Caco-2 (cell line): ENCODE measurements around the gene DPP10. TPM values are rescaled to one million over a fixed set of nuclear protein-coding genes. Genes with fewer than 3 reads are reported as not detected.
"Not testable (repeated sequence)": the region's sequence is repeated elsewhere in the genome, so short reads cannot be mapped to it uniquely, and the experiment has no call there.

Experiments used
- BruUV-seq: library from RNA; stranded (reverse); fragments of 400-500 nt; replicated peaks from 2 replicates; lab custom pipeline; 2021; lab: Mats Ljungman, UMichigan
- CTCF ChIA-PET: fragments of 300-600 bp; sonication (Branson Sonifier 250); formaldehyde crosslinking; loops from one replicate; lab custom pipeline; 2022; ENCODE audit warnings: antibody characterized with exemption; lab: Charles Lee
- POLR2A ChIA-PET: fragments of 300-600 bp; sonication (Branson Sonifier 250); formaldehyde crosslinking; loops from one replicate; lab custom pipeline; 2022; ENCODE audit warnings: antibody characterized with exemption; lab: Charles Lee
- DNase-seq, 2 experiments: peaks; one replicate each; pipeline versions ENCODE4 v3.0.0 to v3.0.0-alpha.2; 2020 to 2022
- H3K27me3 ChIP-seq: replicated peaks from 2 replicates; pipeline ENCODE4 v1.6.0; 2011; ENCODE audit warnings: low read length; ENCODE audit not compliant: control insufficient read depth, insufficient read depth
- H3K36me3 ChIP-seq: 2 replicates; pipeline ENCODE4 v1.5.1; 2011; ENCODE audit warnings: low read length; ENCODE audit not compliant: control insufficient read depth, insufficient read depth
- H3K4me1 ChIP-seq: fragments of 250-450 bp; sonication (Bioruptor Pico); 2 replicates; pipeline ENCODE4 v1.5.1; 2020; ENCODE audit warnings: mild to moderate bottlenecking
- H3K4me3 ChIP-seq: 2 replicates; pipeline ENCODE4 v1.5.1; 2011; ENCODE audit warnings: low read depth, mild to moderate bottlenecking, control low read depth, low read length
- H3K9me3 ChIP-seq: fragments of 250-450 bp; sonication (Bioruptor Pico); 2 replicates; pipeline ENCODE4 v1.5.1; 2020; ENCODE audit warnings: mild to moderate bottlenecking, moderate library complexity
- H3K27ac Mint-ChIP-seq: one replicate; pipeline ENCODE4 v1.8.0; 2022; ENCODE audit warnings: mixed read lengths; ENCODE audit not compliant: unreplicated experiment
- H3K27me3 Mint-ChIP-seq: one replicate; pipeline ENCODE4 v1.8.0; 2022; ENCODE audit warnings: mixed read lengths; ENCODE audit not compliant: insufficient read depth, unreplicated experiment
- H3K36me3 Mint-ChIP-seq: one replicate; pipeline ENCODE4 v1.8.0; 2022; ENCODE audit warnings: mild to moderate bottlenecking, mixed read lengths; ENCODE audit not compliant: insufficient read depth, unreplicated experiment
- H3K4me1 Mint-ChIP-seq: one replicate; pipeline ENCODE4 v1.8.0; 2022; ENCODE audit warnings: low read depth, mixed read lengths; ENCODE audit not compliant: unreplicated experiment
- H3K4me3 Mint-ChIP-seq: one replicate; pipeline ENCODE4 v1.8.0; 2022; ENCODE audit warnings: mild to moderate bottlenecking, moderate library complexity, mixed read lengths; ENCODE audit not compliant: unreplicated experiment
- H3K9me3 Mint-ChIP-seq: one replicate; pipeline ENCODE4 v1.8.0; 2022; ENCODE audit warnings: mixed read lengths; ENCODE audit not compliant: unreplicated experiment
- intact Hi-C: fragments of 100-400 bp; cut with micrococcal nuclease; formaldehyde crosslinking; loops from one replicate; pipeline ENCODE4 v1.10.0; 2022; ENCODE audit not compliant: unreplicated experiment
- total RNA-seq: library from RNA; stranded (reverse); gene quantifications from 2 replicates; pipeline ENCODE4 v1.2.3, GENCODE V29; 2022
- TF ChIP-seq, protein P1 (sequence below), 2 experiments: fragments of 200-600 bp in 1 of 2; IDR thresholded peaks; 1 replicate in 1 of 2; 2 replicates in 1 of 2; pipeline versions ENCODE4 v1.5.1 to v1.8.0; 2011 to 2022; ENCODE audit warnings: antibody characterized with exemption in 1 of 2, control low read depth in 1 of 2, inconsistent platforms in 1 of 2, low read depth in 1 of 2, low read length in 1 of 2, mild to moderate bottlenecking in 1 of 2, moderate library complexity in 1 of 2; ENCODE audit not compliant: insufficient read depth in 1 of 2, severe bottlenecking in 1 of 2, unreplicated experiment in 1 of 2

DPP10 gene
- total RNA-seq, 1 experiment from 2014 or later: not detected

DNA sequence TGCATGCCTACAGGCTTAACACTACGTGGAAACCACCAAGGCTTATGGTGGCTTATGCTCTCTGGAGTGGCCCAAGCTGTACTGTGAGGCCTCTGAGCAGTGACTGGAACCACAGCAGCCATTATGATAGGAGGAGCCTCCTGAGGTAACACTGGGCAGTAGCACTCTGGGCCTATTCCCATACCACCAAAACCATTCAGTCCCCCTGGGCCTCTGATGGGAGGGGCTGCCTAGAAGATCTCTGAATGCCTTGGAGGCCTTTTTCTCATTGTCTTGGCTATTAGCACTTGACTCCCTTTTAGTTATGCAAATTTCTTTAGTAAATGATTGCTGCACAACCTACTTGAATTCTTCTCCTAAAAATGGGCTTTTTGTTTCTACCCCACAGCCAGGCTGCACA lies 985.0 kb downstream of the DPP10 start:
- DNase-seq: no peak
- POLR2A ChIA-PET: no interaction called here
- H3K4me3 ChIP-seq: no peak overlapping the region
- H3K9me3 ChIP-seq: no peaks in the 10 kb centered on the region
- no peaks in the 10 kb centered on the region for H3K36me3 ChIP-seq
- Mint-ChIP-seq H3K9me3 (peaks cover 9% of the 10 kb centered on the region), H3K4me3 (no peak overlapping the region), H3K27me3 (peaks cover 8% of the 10 kb centered on the region), H3K36me3 (no peaks in the 10 kb centered on the region), H3K4me1 (no peaks in the 10 kb centered on the region), H3K27ac (no peak overlapping the region)
- no TSS peak for BruUV-seq
- TF ChIP-seq, protein P1, sequence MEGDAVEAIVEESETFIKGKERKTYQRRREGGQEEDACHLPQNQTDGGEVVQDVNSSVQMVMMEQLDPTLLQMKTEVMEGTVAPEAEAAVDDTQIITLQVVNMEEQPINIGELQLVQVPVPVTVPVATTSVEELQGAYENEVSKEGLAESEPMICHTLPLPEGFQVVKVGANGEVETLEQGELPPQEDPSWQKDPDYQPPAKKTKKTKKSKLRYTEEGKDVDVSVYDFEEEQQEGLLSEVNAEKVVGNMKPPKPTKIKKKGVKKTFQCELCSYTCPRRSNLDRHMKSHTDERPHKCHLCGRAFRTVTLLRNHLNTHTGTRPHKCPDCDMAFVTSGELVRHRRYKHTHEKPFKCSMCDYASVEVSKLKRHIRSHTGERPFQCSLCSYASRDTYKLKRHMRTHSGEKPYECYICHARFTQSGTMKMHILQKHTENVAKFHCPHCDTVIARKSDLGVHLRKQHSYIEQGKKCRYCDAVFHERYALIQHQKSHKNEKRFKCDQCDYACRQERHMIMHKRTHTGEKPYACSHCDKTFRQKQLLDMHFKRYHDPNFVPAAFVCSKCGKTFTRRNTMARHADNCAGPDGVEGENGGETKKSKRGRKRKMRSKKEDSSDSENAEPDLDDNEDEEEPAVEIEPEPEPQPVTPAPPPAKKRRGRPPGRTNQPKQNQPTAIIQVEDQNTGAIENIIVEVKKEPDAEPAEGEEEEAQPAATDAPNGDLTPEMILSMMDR (IDR thresholded peaks at IDR 0.05; ENCODE audit: insufficient read depth in 1 of 2, low read depth in 1 of 2, low read length in 1 of 2, severe bottlenecking in 1 of 2, unreplicated experiment in 1 of 2): no peak
- intact Hi-C loops: loop anchor here (5.0 kb wide), 1 partner anchor 325 kb away; no protein-coding TSS in a partner anchor
- no peaks in the 10 kb centered on the region for H3K4me1 ChIP-seq
- H3K27me3 ChIP-seq: no peaks in the 10 kb centered on the region
- CTCF ChIA-PET: no interaction called here

DNA sequence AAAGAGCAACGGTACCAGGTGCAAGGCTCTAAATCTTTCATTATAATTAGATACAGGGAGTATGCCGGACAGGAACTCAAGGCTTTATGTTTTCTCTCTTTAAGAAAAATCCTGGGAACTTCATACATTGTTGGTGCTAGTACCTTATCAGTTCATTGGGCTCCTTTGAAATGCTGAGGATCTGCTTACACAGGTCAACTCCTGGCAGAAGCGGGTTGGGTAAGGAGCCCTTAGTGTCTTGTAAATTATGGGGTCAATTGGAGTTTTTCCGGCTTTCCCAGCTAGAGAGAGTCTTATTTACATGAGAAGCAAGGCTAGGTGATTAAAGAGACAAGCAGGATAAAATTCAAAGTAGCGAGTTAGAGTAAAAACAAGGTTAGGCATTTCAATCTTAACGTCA lies 998.3 kb downstream of the DPP10 start:
- H3K4me3 Mint-ChIP-seq, POLR2A ChIA-PET, H3K4me3 ChIP-seq, H3K27ac Mint-ChIP-seq, H3K27me3 ChIP-seq, H3K36me3 ChIP-seq, intact Hi-C loops, DNase-seq, H3K36me3 Mint-ChIP-seq, H3K4me1 Mint-ChIP-seq, H3K4me1 ChIP-seq, CTCF ChIA-PET, BruUV-seq, H3K27me3 Mint-ChIP-seq: not testable (repeated sequence)
- peaks cover 12% of the 10 kb centered on the region; the same call in 1 of the 2 replicates for H3K9me3 ChIP-seq
- peaks cover 12% of the 10 kb centered on the region for H3K9me3 Mint-ChIP-seq

DNA sequence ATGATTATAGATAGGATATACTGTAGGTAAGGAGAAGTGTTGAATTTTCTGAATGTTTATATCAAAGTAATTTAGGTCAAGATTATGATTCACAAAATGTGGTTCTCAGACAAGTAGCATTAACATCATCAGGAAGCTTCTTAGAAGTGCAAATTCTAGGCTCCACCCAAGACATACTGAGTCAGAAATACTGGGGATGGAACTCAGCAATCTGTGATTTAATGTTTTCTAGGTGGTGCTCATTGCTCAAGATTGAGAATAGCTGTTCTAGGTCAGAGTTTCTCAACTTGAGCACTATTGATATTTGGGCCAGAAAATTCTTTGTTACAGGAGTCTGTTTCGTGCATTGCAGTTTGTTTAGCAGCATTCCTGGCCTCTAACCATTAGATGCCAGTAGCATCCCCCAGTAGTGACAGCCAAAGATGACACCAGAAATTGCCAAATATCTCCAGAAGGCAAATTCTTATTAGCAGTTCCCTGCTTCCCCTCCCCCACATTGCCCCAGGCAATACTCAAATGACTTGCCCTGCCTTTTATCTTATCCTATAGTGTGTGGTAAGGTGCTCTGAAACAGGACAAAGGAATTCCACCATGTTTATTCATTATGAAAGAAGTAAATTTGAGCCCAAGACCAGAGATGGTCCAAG lies 1001.2 kb downstream of the DPP10 start:
- Histone ChIP-seq H3K9me3 (peaks cover 16% of the 10 kb centered on the region; the same call in 1 of the 2 replicates), H3K36me3 (no peaks in the 10 kb centered on the region), H3K4me3 (no peak overlapping the region), H3K4me1 (0 out of 2 replicates have a peak, but pooled peaks cover 5% of the 10 kb centered on the region), H3K27me3 (no peaks in the 10 kb centered on the region)
- intact Hi-C loops: no loop called here
- Mint-ChIP-seq H3K4me3 (no peak overlapping the region), H3K9me3 (peaks cover 14% of the 10 kb centered on the region), H3K4me1 (no peaks in the 10 kb centered on the region), H3K27ac (no peak overlapping the region), H3K27me3 (peaks cover 4% of the 10 kb centered on the region), H3K36me3 (no peaks in the 10 kb centered on the region)
- ChIA-PET POLR2A (no interaction called here), CTCF (no interaction called here)
- no TSS peak for BruUV-seq
- peak; percentile 35 to 62 for DNase-seq
- TF ChIP-seq, protein P1 (IDR thresholded peaks at IDR 0.05; ENCODE audit: insufficient read depth in 1 of 2, low read depth in 1 of 2, low read length in 1 of 2, severe bottlenecking in 1 of 2, unreplicated experiment in 1 of 2): no peak
